A549 (cell line): Measurements from ENCODE around the gene TAF6L.

Source experiments
- CTCF ChIP-seq: fragments of >200 bp; sonication (Bioruptor Twin); formaldehyde crosslinking; IDR thresholded peaks from 3 replicates; pipeline ENCODE4 v1.5.1; 2016
- ELK1 ChIP-seq: fragments of 150-350 bp; IDR thresholded peaks from 2 replicates; pipeline ENCODE4 v1.6.1; 2014; ENCODE audit warnings: low read depth, mild to moderate bottlenecking, low read length
- EP300 ChIP-seq, 2 experiments: fragments of >200 bp; sonication (Bioruptor Twin); formaldehyde crosslinking; IDR thresholded peaks; 2 replicates in 1 of 2; 3 replicates in 1 of 2; pipeline ENCODE4 v1.6.1; 2016 to 2017
- KDM1A ChIP-seq: fragments of 200-600 bp; sonication (generic); IDR thresholded peaks from 2 replicates; pipeline ENCODE4 v1.6.1; 2016; ENCODE audit warnings: low read depth, mild to moderate bottlenecking
- MAX ChIP-seq: IDR thresholded peaks from 2 replicates; pipeline ENCODE4 v1.6.1; 2012
- PBX3 ChIP-seq: IDR thresholded peaks from 2 replicates; pipeline ENCODE4 v1.6.1; 2012
- REST ChIP-seq: fragments of 200-600 bp; sonication (generic); IDR thresholded peaks from 2 replicates; pipeline ENCODE4 v1.6.1; 2016; ENCODE audit warnings: antibody characterized with exemption, mild to moderate bottlenecking, moderate library complexity
- RFX5 ChIP-seq: fragments of 450-650 bp; IDR thresholded peaks from 2 replicates; pipeline ENCODE4 v1.7.1; 2014; ENCODE audit warnings: antibody characterized with exemption, mild to moderate bottlenecking, moderate library complexity
- ZNF302 ChIP-seq: fragments of 250-450 bp; sonication (Bioruptor Pico); IDR thresholded peaks from 2 replicates; pipeline ENCODE4 v1.9.0; 2021; ENCODE audit warnings: inconsistent platforms, mild to moderate bottlenecking, moderate library complexity

GRCh38 chr11:62755086-62755615 is 16.0 kb upstream of the TAF6L start:
- no peak for TF ChIP-seq ELK1
- no peak for TF ChIP-seq RFX5
- no peak for TF ChIP-seq MAX
- TF ChIP-seq CTCF: no peak
- no peak for TF ChIP-seq KDM1A
- TF ChIP-seq ZNF302 (CRISPR knock-in tag): no peak
- no peak for TF ChIP-seq REST
- TF ChIP-seq EP300 (IDR thresholded peaks at IDR 0.05): no peak
- no peak for TF ChIP-seq PBX3
